ENCODE measurements around the gene PANX2. TPM values are rescaled to one million over a fixed set of nuclear protein-coding genes. Genes with fewer than 3 reads are reported as not detected.

The PANX2 gene
- total and polyA plus RNA-seq, 2 experiments from 2014 or later: 0.44 to 2.1 TPM

- no peak overlapping the region for H3K27ac ChIP-seq
- H3K4me1 ChIP-seq (ENCODE audit: insufficient read depth): no peaks in the 10 kb centered on the region
- H3K9me2 ChIP-seq (replicated peaks; ENCODE audit: insufficient read depth): no peaks in the 10 kb centered on the region
- DNase-seq (ENCODE audit: low spot score): no peak
- 90% methylated on average over 39 of the region's 43 CpGs for WGBS (ENCODE audit: low lambda C conversion rate, missing lambda C conversion rate)
- H2AFZ ChIP-seq: no peak overlapping the region
- H4K20me1 ChIP-seq (ENCODE audit: insufficient read depth, poor library complexity, severe bottlenecking): peaks cover 15% of the 10 kb centered on the region
- no peak overlapping the region for H3K4me2 ChIP-seq
- H3K27me3 ChIP-seq: no peaks in the 10 kb centered on the region
- peaks cover 11% of the 10 kb centered on the region for H3K79me2 ChIP-seq
- no peaks in the 10 kb centered on the region for H3K9me3 ChIP-seq (ENCODE audit: low read depth)
- H3K4me3 ChIP-seq: no peak overlapping the region
- no peaks in the 10 kb centered on the region for H3K36me3 ChIP-seq (replicated peaks; ENCODE audit: insufficient read depth, low read depth)
- TF ChIP-seq EZH2 (IDR thresholded peaks at IDR 0.05; ENCODE audit: borderline replicate concordance) (no peak), CTCF (IDR thresholded peaks at IDR 0.05; ENCODE audit: poor library complexity) (no peak), EZH2phosphoT487 (IDR thresholded peaks at IDR 0.05; ENCODE audit: low read depth, severe bottlenecking, unreplicated experiment) (no peak)
These were observed 47.8 kb downstream of the PANX2 start for GRCh38 chr22:50218153-50218995.

- Histone ChIP-seq H3K27ac (no peak overlapping the region), H4K20me1 (ENCODE audit: insufficient read depth, poor library complexity, severe bottlenecking) (peaks cover 10% of the 10 kb centered on the region)
These were observed 48.6 kb downstream of the PANX2 start for GRCh38 chr22:50218996-50219727.

DNA sequence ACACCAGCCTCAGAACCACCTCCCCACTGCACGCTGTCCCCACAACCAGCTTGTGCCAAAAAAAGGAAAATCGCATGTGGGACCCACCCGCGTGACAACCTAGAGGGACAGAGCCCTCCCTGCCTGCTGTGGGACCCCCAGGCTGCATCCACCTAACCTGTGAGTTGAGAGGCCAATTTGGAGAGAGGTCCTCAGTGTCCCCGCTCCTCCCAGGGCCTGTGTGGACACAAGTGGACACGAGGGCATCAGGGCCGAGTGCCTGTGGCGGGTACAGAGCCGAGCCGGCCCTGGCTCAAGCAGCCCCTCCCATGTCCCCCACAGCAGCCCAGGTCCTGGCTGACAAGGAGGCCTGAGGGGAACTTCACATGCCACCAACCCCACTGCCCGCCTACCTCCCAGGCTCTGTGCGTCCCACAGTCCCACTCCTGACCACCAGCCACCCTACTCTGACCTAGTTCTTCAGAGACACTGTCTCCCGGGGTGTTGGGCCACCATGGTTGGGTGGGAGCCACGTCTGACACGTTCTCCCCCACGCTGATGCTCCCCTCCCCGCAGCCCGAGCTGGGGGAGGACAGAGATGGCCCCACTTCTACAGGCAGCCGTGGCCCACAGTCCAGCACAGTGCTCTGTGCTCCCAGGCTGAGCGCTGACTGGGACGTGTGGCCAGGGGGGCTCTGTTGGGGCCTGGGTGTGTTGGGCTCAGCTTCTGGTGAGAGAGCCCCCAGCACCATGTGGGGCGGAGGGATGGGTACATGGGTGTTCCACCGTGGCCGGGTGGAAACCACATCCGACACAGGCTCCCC, 49.5 kb downstream of the PANX2 start:
- peaks cover 3% of the 10 kb centered on the region for H4K20me1 ChIP-seq (ENCODE audit: insufficient read depth, poor library complexity, severe bottlenecking)
- no peaks in the 10 kb centered on the region for H3K79me2 ChIP-seq
- H3K27me3 ChIP-seq: no peaks in the 10 kb centered on the region
- H3K4me2 ChIP-seq: no peak overlapping the region
- no peak overlapping the region for H3K27ac ChIP-seq
- no peaks in the 10 kb centered on the region for H3K9me2 ChIP-seq (replicated peaks; ENCODE audit: insufficient read depth)
- TF ChIP-seq EZH2phosphoT487 (IDR thresholded peaks at IDR 0.05; ENCODE audit: low read depth, severe bottlenecking, unreplicated experiment): no peak
- TF ChIP-seq EZH2 (IDR thresholded peaks at IDR 0.05; ENCODE audit: borderline replicate concordance): no peak
- no peak for TF ChIP-seq CTCF (IDR thresholded peaks at IDR 0.05; ENCODE audit: poor library complexity)
- H3K4me1 ChIP-seq (ENCODE audit: insufficient read depth): no peaks in the 10 kb centered on the region
- WGBS (ENCODE audit: low lambda C conversion rate, missing lambda C conversion rate): 96% methylated on average over 24 of the region's 25 CpGs
- H2AFZ ChIP-seq: no peak overlapping the region
- H3K4me3 ChIP-seq: no peak overlapping the region
- DNase-seq (ENCODE audit: low spot score): no peak
- H3K36me3 ChIP-seq (replicated peaks; ENCODE audit: insufficient read depth, low read depth): no peaks in the 10 kb centered on the region
- H3K9me3 ChIP-seq (ENCODE audit: low read depth): no peaks in the 10 kb centered on the region

More at GRCh38 chr22:50218996-50219727, 48.6 kb downstream of the PANX2 start:
- H3K36me3 ChIP-seq (replicated peaks; ENCODE audit: insufficient read depth, low read depth): no peaks in the 10 kb centered on the region
- H3K27me3 ChIP-seq: no peaks in the 10 kb centered on the region
- TF ChIP-seq EZH2phosphoT487 (IDR thresholded peaks at IDR 0.05; ENCODE audit: low read depth, severe bottlenecking, unreplicated experiment) (no peak), CTCF (IDR thresholded peaks at IDR 0.05; ENCODE audit: poor library complexity) (no peak), EZH2 (IDR thresholded peaks at IDR 0.05; ENCODE audit: borderline replicate concordance) (no peak)
- H3K9me2 ChIP-seq (replicated peaks; ENCODE audit: insufficient read depth): no peaks in the 10 kb centered on the region
- H3K9me3 ChIP-seq (ENCODE audit: low read depth): no peaks in the 10 kb centered on the region
- H3K4me3 ChIP-seq: no peak overlapping the region
- H2AFZ ChIP-seq: no peak overlapping the region
- no peak overlapping the region for H3K4me2 ChIP-seq
- peaks cover 3% of the 10 kb centered on the region for H3K79me2 ChIP-seq
- peak; percentile 83 for DNase-seq (ENCODE audit: low spot score)
- WGBS (ENCODE audit: low lambda C conversion rate, missing lambda C conversion rate): 83% methylated on average over 42 of the region's 42 CpGs
- H3K4me1 ChIP-seq (ENCODE audit: insufficient read depth): no peaks in the 10 kb centered on the region
